ENCODE measurements around the gene ZIK1. TPM values are rescaled to one million over a fixed set of nuclear protein-coding genes. Genes with fewer than 3 reads are reported as not detected.

ZIK1 gene
- total and polyA plus RNA-seq, 9 of the 15 experiments (the other 6 are each of a cell fraction or from before 2014, with no cell fraction given) = 0.03 to 0.42 (median 0.15) TPM; not detected in 1

DNA sequence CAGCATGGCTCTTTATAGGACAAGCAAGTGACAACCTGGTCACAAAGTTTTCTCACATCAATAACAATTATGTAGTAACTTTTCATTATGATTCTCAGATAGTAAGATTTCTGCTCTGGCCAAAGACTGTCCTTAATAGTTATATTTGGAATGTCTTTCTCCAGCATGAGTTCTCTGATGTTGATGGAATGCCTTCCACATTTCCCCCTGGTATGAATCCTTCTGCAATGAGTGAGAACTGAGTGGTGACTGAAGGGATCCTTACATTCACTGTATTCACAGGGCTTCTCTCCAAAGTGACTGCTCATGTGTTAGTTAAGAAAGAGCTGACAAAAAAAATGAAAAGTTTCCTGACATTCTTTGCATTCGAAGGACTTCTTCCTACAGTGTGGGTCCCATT is 37.4 kb upstream of the ZIK1 start:
- whole genome bisulfite sequencing (ENCODE audit: insufficient coverage, low coverage, missing lambda C conversion rate) = 17% methylated on average over 1 of the region's 1 CpG
- Histone ChIP-seq H3K9me3 (replicated peaks; ENCODE audit: control insufficient read depth, insufficient read depth, low read depth, low read length) (peaks cover 5% of the 10 kb centered on the region), H3K27ac (ENCODE audit: extremely low read depth, low read depth, low read length) (no peak overlapping the region), H3K4me2 (ENCODE audit: insufficient read depth, low read length) (no peak overlapping the region), H2AFZ (ENCODE audit: low read depth, low read length) (no peak overlapping the region), H3K79me2 (ENCODE audit: control insufficient read depth, insufficient read depth, low read length) (no peaks in the 10 kb centered on the region), H4K20me1 (replicated peaks; ENCODE audit: control insufficient read depth, insufficient read depth, low read length) (no peaks in the 10 kb centered on the region), H3K4me3 (no peak overlapping the region), H3K36me3 (ENCODE audit: control insufficient read depth, insufficient read depth, low read length) (peaks cover 43% of the 10 kb centered on the region; the same call in 2 of the 3 replicates), H3K4me1 (replicated peaks in 1 of 2; ENCODE audit: control insufficient read depth in 2 of 2, insufficient read depth in 2 of 2, low read length in 2 of 2) (no peaks in the 10 kb centered on the region), H3K9ac (ENCODE audit: insufficient read depth in 1 of 2, low read depth in 2 of 2, low read length in 2 of 2) (no peak overlapping the region), H3K9me1 (ENCODE audit: control insufficient read depth, insufficient read depth, low read length) (no peaks in the 10 kb centered on the region), H3K27me3 (ENCODE audit: control insufficient read depth in 2 of 2, insufficient read depth in 2 of 2, low read length in 2 of 2) (no peaks in the 10 kb centered on the region)
- ATAC-seq (no peak), FAIRE-seq (no peak), DNase-seq (ENCODE audit: extremely low read depth in 1 of 4, low spot score in 3 of 4) (no peak)
- intact Hi-C loops (cut with micrococcal nuclease) = no loop called here
- BruUV-seq (replicated peaks) = no TSS peak
- CTCF ChIA-PET (ENCODE audit: low intra/inter-chr PET ratio) = no interaction called here
- POLR2A ChIA-PET = no interaction called here
- peak; percentile 61; the same call in 1 of the 2 replicates for TF ChIP-seq ZNF274 (IDR thresholded peaks at IDR 0.05; ENCODE audit: borderline replicate concordance, low read depth, low read length)
- TF ChIP-seq, protein P1, sequence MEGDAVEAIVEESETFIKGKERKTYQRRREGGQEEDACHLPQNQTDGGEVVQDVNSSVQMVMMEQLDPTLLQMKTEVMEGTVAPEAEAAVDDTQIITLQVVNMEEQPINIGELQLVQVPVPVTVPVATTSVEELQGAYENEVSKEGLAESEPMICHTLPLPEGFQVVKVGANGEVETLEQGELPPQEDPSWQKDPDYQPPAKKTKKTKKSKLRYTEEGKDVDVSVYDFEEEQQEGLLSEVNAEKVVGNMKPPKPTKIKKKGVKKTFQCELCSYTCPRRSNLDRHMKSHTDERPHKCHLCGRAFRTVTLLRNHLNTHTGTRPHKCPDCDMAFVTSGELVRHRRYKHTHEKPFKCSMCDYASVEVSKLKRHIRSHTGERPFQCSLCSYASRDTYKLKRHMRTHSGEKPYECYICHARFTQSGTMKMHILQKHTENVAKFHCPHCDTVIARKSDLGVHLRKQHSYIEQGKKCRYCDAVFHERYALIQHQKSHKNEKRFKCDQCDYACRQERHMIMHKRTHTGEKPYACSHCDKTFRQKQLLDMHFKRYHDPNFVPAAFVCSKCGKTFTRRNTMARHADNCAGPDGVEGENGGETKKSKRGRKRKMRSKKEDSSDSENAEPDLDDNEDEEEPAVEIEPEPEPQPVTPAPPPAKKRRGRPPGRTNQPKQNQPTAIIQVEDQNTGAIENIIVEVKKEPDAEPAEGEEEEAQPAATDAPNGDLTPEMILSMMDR (IDR thresholded peaks at IDR 0.05 in 2 of 3, conservative IDR thresholded peaks at IDR 0.05 in 1 of 3; ENCODE audit: insufficient read depth in 2 of 3, low read depth in 1 of 3, low read length in 3 of 3) = no peak
- in situ Hi-C loops (cut with MboI) = no loop called here

DNA sequence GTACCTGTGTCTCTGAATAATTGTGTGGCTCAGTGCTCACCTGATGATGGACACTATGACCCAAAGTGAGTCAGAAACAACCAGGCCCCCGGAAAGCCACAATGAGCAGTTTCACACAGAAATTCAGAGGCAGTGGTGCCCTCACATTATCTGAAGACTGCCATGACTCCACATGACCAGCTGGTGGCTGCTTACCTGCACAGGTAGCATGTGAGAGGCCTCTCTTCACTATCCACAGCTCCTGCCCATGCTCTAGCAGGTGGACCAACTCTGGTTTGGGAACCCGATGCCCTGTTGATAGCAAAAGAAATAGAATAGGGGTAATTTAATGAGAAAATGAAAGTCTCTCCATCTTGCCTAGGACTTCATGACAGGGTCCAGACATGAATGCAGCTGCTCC is 31.5 kb upstream of the ZIK1 start:
- Histone ChIP-seq H3K27ac (ENCODE audit: extremely low read depth, low read depth, low read length) (no peak overlapping the region), H3K27me3 (ENCODE audit: control insufficient read depth in 2 of 2, insufficient read depth in 2 of 2, low read length in 2 of 2) (no peaks in the 10 kb centered on the region; a peak in 1 of 5 replicates), H3K36me3 (ENCODE audit: control insufficient read depth, insufficient read depth, low read length) (peaks cover 46% of the 10 kb centered on the region), H3K79me2 (ENCODE audit: control insufficient read depth, insufficient read depth, low read length) (no peaks in the 10 kb centered on the region), H3K9me3 (replicated peaks; ENCODE audit: control insufficient read depth, insufficient read depth, low read depth, low read length) (peaks cover 3% of the 10 kb centered on the region; the same call in 1 of the 2 replicates), H3K4me2 (ENCODE audit: insufficient read depth, low read length) (no peak overlapping the region), H3K4me1 (replicated peaks in 1 of 2; ENCODE audit: control insufficient read depth in 2 of 2, insufficient read depth in 2 of 2, low read length in 2 of 2) (no peaks in the 10 kb centered on the region), H2AFZ (ENCODE audit: low read depth, low read length) (no peak overlapping the region), H3K9me1 (ENCODE audit: control insufficient read depth, insufficient read depth, low read length) (no peaks in the 10 kb centered on the region), H3K9ac (ENCODE audit: insufficient read depth in 1 of 2, low read depth in 2 of 2, low read length in 2 of 2) (no peak overlapping the region), H3K4me3 (no peak overlapping the region), H4K20me1 (replicated peaks; ENCODE audit: control insufficient read depth, insufficient read depth, low read length) (no peaks in the 10 kb centered on the region)
- CTCF ChIA-PET (ENCODE audit: low intra/inter-chr PET ratio) = no interaction called here
- DNase-seq (ENCODE audit: extremely low read depth in 1 of 4, low spot score in 3 of 4) = no peak
- 42% methylated on average over 2 of the region's 2 CpGs for WGBS (ENCODE audit: insufficient coverage, low coverage, missing lambda C conversion rate)
- ATAC-seq = no peak
- POLR2A ChIA-PET = interaction anchor here (1.2 kb wide), 1 partner anchor 36 kb away, joined by 3 read pairs; no protein-coding TSS in a partner anchor
- in situ Hi-C loops (cut with MboI) (no loop called here), intact Hi-C loops (cut with micrococcal nuclease) (no loop called here)
- no TSS peak for BruUV-seq (replicated peaks)
- FAIRE-seq = no peak
- TF ChIP-seq TAF7 (tag; IDR thresholded peaks at IDR 0.05) (no peak), ELF4 (CRISPR knock-in tag; IDR thresholded peaks at IDR 0.05) (no peak), SIX5 (IDR thresholded peaks at IDR 0.05; ENCODE audit: borderline replicate concordance in 1 of 2, insufficient read depth in 1 of 2, low read depth in 1 of 2, low read length in 2 of 2) (no peak), GTF2A2 (tag; IDR thresholded peaks at IDR 0.05) (no peak)
- TF ChIP-seq, protein P2, sequence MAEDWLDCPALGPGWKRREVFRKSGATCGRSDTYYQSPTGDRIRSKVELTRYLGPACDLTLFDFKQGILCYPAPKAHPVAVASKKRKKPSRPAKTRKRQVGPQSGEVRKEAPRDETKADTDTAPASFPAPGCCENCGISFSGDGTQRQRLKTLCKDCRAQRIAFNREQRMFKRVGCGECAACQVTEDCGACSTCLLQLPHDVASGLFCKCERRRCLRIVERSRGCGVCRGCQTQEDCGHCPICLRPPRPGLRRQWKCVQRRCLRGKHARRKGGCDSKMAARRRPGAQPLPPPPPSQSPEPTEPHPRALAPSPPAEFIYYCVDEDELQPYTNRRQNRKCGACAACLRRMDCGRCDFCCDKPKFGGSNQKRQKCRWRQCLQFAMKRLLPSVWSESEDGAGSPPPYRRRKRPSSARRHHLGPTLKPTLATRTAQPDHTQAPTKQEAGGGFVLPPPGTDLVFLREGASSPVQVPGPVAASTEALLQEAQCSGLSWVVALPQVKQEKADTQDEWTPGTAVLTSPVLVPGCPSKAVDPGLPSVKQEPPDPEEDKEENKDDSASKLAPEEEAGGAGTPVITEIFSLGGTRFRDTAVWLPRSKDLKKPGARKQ (CRISPR knock-in tag; IDR thresholded peaks at IDR 0.05) = no peak
- TF ChIP-seq, protein P3, sequence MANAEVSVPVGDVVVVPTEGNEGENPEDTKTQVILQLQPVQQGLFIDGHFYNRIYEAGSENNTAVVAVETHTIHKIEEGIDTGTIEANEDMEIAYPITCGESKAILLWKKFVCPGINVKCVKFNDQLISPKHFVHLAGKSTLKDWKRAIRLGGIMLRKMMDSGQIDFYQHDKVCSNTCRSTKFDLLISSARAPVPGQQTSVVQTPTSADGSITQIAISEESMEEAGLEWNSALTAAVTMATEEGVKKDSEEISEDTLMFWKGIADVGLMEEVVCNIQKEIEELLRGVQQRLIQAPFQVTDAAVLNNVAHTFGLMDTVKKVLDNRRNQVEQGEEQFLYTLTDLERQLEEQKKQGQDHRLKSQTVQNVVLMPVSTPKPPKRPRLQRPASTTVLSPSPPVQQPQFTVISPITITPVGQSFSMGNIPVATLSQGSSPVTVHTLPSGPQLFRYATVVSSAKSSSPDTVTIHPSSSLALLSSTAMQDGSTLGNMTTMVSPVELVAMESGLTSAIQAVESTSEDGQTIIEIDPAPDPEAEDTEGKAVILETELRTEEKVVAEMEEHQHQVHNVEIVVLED (CRISPR knock-in tag; IDR thresholded peaks at IDR 0.05) = no peak

All from K562 (cell line).